Neuron (in vitro differentiated cells): ENCODE results near the gene AHRR.
"Not testable (repeated sequence)": the region's sequence is repeated elsewhere in the genome, so short reads cannot be mapped to it uniquely, and the experiment has no call there.

Experiments
- H2AFZ ChIP-seq: one replicate; pipeline ENCODE4 v1.6.1; 2013; ENCODE audit warnings: low read depth, mild to moderate bottlenecking, inconsistent platforms, low read length, moderate library complexity
- H3K27me3 ChIP-seq: one replicate; pipeline ENCODE4 v1.6.1; 2013; ENCODE audit warnings: low read length; ENCODE audit not compliant: insufficient read depth
- H3K36me3 ChIP-seq: one replicate; pipeline ENCODE4 v1.6.1; 2013; ENCODE audit warnings: low read length; ENCODE audit not compliant: insufficient read depth
- H3K4me1 ChIP-seq: one replicate; pipeline ENCODE4 v1.6.1; 2013; ENCODE audit warnings: low read length; ENCODE audit not compliant: insufficient read depth
- H3K4me3 ChIP-seq: 2 replicates; pipeline ENCODE4 v1.5.1; 2013; ENCODE audit warnings: mild to moderate bottlenecking, low read length, moderate library complexity
- H3K9me3 ChIP-seq: one replicate; pipeline ENCODE4 v1.6.1; 2013; ENCODE audit warnings: low read length

Gene AHRR

GRCh38 chr5:464843-465590, 143.5 kb downstream of the AHRR start:
- H2AFZ ChIP-seq: no peak overlapping the region
- H3K4me1 ChIP-seq: no peaks in the 10 kb centered on the region
- H3K9me3 ChIP-seq: no peaks in the 10 kb centered on the region
- H3K36me3 ChIP-seq: peaks cover 58% of the 10 kb centered on the region
- H3K4me3 ChIP-seq: no peak overlapping the region
- H3K27me3 ChIP-seq: no peaks in the 10 kb centered on the region

GRCh38 chr5:465591-466403, 144.3 kb downstream of the AHRR start:
- Histone ChIP-seq H3K4me1 (no peaks in the 10 kb centered on the region), H2AFZ (no peak overlapping the region), H3K36me3 (peaks cover 57% of the 10 kb centered on the region), H3K4me3 (no peak overlapping the region), H3K27me3 (no peaks in the 10 kb centered on the region), H3K9me3 (no peaks in the 10 kb centered on the region)

- Histone ChIP-seq H2AFZ (no peak overlapping the region), H3K9me3 (no peaks in the 10 kb centered on the region), H3K4me3 (no peak overlapping the region), H3K4me1 (peaks cover 7% of the 10 kb centered on the region), H3K36me3 (peaks cover 61% of the 10 kb centered on the region), H3K27me3 (no peaks in the 10 kb centered on the region)
These were observed 145.3 kb downstream of the AHRR start for GRCh38 chr5:466661-467310.

GRCh38 chr5:468401-468800, 146.9 kb downstream of the AHRR start:
- Histone ChIP-seq H3K4me3 (no peak overlapping the region), H3K27me3 (no peaks in the 10 kb centered on the region), H3K36me3 (peaks cover 46% of the 10 kb centered on the region), H3K9me3 (no peaks in the 10 kb centered on the region), H2AFZ (no peak overlapping the region), H3K4me1 (peaks cover 13% of the 10 kb centered on the region)

GRCh38 chr5:469752-470483, 148.4 kb downstream of the AHRR start:
- Histone ChIP-seq H2AFZ (no peak overlapping the region), H3K4me3 (no peak overlapping the region), H3K27me3 (no peaks in the 10 kb centered on the region), H3K4me1 (peaks cover 16% of the 10 kb centered on the region), H3K9me3 (no peaks in the 10 kb centered on the region), H3K36me3 (peaks cover 37% of the 10 kb centered on the region)

GRCh38 chr5:470961-471749, 149.6 kb downstream of the AHRR start:
- H2AFZ ChIP-seq: no peak overlapping the region
- no peaks in the 10 kb centered on the region for H3K27me3 ChIP-seq
- peaks cover 25% of the 10 kb centered on the region for H3K36me3 ChIP-seq
- H3K4me1 ChIP-seq: peaks cover 21% of the 10 kb centered on the region
- H3K9me3 ChIP-seq: no peaks in the 10 kb centered on the region
- H3K4me3 ChIP-seq: peak overlapping the region; percentile 86

- Histone ChIP-seq H3K9me3 (no peaks in the 10 kb centered on the region), H3K4me1 (peaks cover 21% of the 10 kb centered on the region), H3K4me3 (peak overlapping the region; percentile 86), H2AFZ (no peak overlapping the region), H3K36me3 (peaks cover 20% of the 10 kb centered on the region), H3K27me3 (no peaks in the 10 kb centered on the region)
These were observed 150.2 kb downstream of the AHRR start for GRCh38 chr5:471750-472058.

- H3K27me3 ChIP-seq: no peaks in the 10 kb centered on the region
- no peaks in the 10 kb centered on the region for H3K9me3 ChIP-seq
- peaks cover 17% of the 10 kb centered on the region for H3K36me3 ChIP-seq
- peaks cover 21% of the 10 kb centered on the region for H3K4me1 ChIP-seq
- peak overlapping the region; percentile 70 for H2AFZ ChIP-seq
- H3K4me3 ChIP-seq: peak overlapping the region; percentile 86
These were observed 150.7 kb downstream of the AHRR start for GRCh38 chr5:472076-472655.

- peak overlapping the region; percentile 86 for H3K4me3 ChIP-seq
- H3K36me3 ChIP-seq: peaks cover 17% of the 10 kb centered on the region
- H2AFZ ChIP-seq: peak overlapping the region; percentile 70
- no peaks in the 10 kb centered on the region for H3K9me3 ChIP-seq
- H3K4me1 ChIP-seq: peaks cover 21% of the 10 kb centered on the region
- H3K27me3 ChIP-seq: no peaks in the 10 kb centered on the region
These were observed 151.4 kb downstream of the AHRR start for GRCh38 chr5:472656-473550.

- Histone ChIP-seq H3K36me3 (peaks cover 15% of the 10 kb centered on the region), H3K27me3 (no peaks in the 10 kb centered on the region), H3K4me3 (peak overlapping the region; percentile 52)
These were observed 152.2 kb downstream of the AHRR start for GRCh38 chr5:473551-474192.

GRCh38 chr5:474232-474839, 152.8 kb downstream of the AHRR start:
- H3K36me3 ChIP-seq: peaks cover 15% of the 10 kb centered on the region
- not testable (repeated sequence) for H3K9me3 ChIP-seq, H2AFZ ChIP-seq, H3K27me3 ChIP-seq
- H3K4me1 ChIP-seq: peaks cover 21% of the 10 kb centered on the region
- H3K4me3 ChIP-seq: peak overlapping the region; percentile 52

More at GRCh38 chr5:473551-474192, 152.2 kb downstream of the AHRR start:
- peaks cover 21% of the 10 kb centered on the region for H3K4me1 ChIP-seq
- H2AFZ ChIP-seq: peak overlapping the region; percentile 56
- H3K9me3 ChIP-seq: no peaks in the 10 kb centered on the region
